ENCODE data around the gene FFAR1.
A peak's percentile ranks its signal among the peaks of the same experiment; 100 is the strongest.

Gene FFAR1

GRCh38 chr19:35321291-35321690 lies 26.4 kb upstream of the FFAR1 start:
- no peaks in the 10 kb centered on the region for H3K79me1 ChIP-seq (ENCODE audit: low read length)
- no peak overlapping the region for H2BK5ac ChIP-seq (ENCODE audit: low read length)
- no peak overlapping the region for H3K27ac ChIP-seq (ENCODE audit: low read depth, low read length)
- H2BK120ac ChIP-seq (ENCODE audit: low read depth, low read length): no peak overlapping the region
- no peak overlapping the region for H3K4me3 ChIP-seq (ENCODE audit: low read length)
- no peak overlapping the region for H4K5ac ChIP-seq (ENCODE audit: low read length)
- H3K36me3 ChIP-seq (ENCODE audit: control insufficient read depth, insufficient read depth, low read length): no peaks in the 10 kb centered on the region
- no peak overlapping the region for H4K8ac ChIP-seq (ENCODE audit: low read depth, low read length)
- no peaks in the 10 kb centered on the region for H3K4me1 ChIP-seq (ENCODE audit: control insufficient read depth, low read depth, low read length)
- H3K4ac ChIP-seq (ENCODE audit: low read depth, low read length): no peak overlapping the region
- H3K79me2 ChIP-seq (ENCODE audit: control insufficient read depth, insufficient read depth, low read length): no peaks in the 10 kb centered on the region
- H3K9ac ChIP-seq (ENCODE audit: low read length): no peak overlapping the region
- no peak for DNase-seq
- no CpG with 5 or more reads among the region's 2 CpGs for WGBS (ENCODE audit: extremely low coverage, insufficient coverage, low lambda C conversion rate)
- no peak overlapping the region for H3K18ac ChIP-seq (ENCODE audit: low read length)
- no peaks in the 10 kb centered on the region for H3K27me3 ChIP-seq (ENCODE audit: insufficient read depth, low read length, poor library complexity)
- no peak overlapping the region for H2AK5ac ChIP-seq (ENCODE audit: low read length)
- H2BK15ac ChIP-seq (replicated peaks; ENCODE audit: low read depth): no peak overlapping the region
- no peak overlapping the region for H3K56ac ChIP-seq (ENCODE audit: low read length)
- H3K4me2 ChIP-seq (ENCODE audit: low read length): no peak overlapping the region
- no peak overlapping the region for H3K23ac ChIP-seq (ENCODE audit: low read length)

GRCh38 chr19:35322014-35322413 lies 25.7 kb upstream of the FFAR1 start:
- Histone ChIP-seq H3K27ac (ENCODE audit: low read depth, low read length) (no peak overlapping the region), H3K18ac (ENCODE audit: low read length) (no peak overlapping the region), H2BK120ac (ENCODE audit: low read depth, low read length) (no peak overlapping the region), H3K23ac (ENCODE audit: low read length) (no peak overlapping the region), H3K4me3 (ENCODE audit: low read length) (no peak overlapping the region), H3K9ac (ENCODE audit: low read length) (no peak overlapping the region), H4K8ac (ENCODE audit: low read depth, low read length) (no peak overlapping the region), H4K5ac (ENCODE audit: low read length) (no peak overlapping the region), H3K27me3 (ENCODE audit: insufficient read depth, low read length, poor library complexity) (no peaks in the 10 kb centered on the region), H3K36me3 (ENCODE audit: control insufficient read depth, insufficient read depth, low read length) (no peaks in the 10 kb centered on the region), H2BK5ac (ENCODE audit: low read length) (no peak overlapping the region), H3K4ac (ENCODE audit: low read depth, low read length) (no peak overlapping the region), H2AK5ac (ENCODE audit: low read length) (no peak overlapping the region), H3K4me2 (ENCODE audit: low read length) (no peak overlapping the region), H3K56ac (ENCODE audit: low read length) (no peak overlapping the region), H3K79me2 (ENCODE audit: control insufficient read depth, insufficient read depth, low read length) (no peaks in the 10 kb centered on the region), H3K79me1 (ENCODE audit: low read length) (no peaks in the 10 kb centered on the region), H3K4me1 (ENCODE audit: control insufficient read depth, low read depth, low read length) (no peaks in the 10 kb centered on the region), H2BK15ac (replicated peaks; ENCODE audit: low read depth) (no peak overlapping the region)
- DNase-seq: no peak
- no CpG with 5 or more reads among the region's 9 CpGs for WGBS (ENCODE audit: extremely low coverage, insufficient coverage, low lambda C conversion rate)

- Histone ChIP-seq H2BK15ac (replicated peaks; ENCODE audit: low read depth) (no peak overlapping the region), H4K8ac (ENCODE audit: low read depth, low read length) (no peak overlapping the region), H3K4me1 (ENCODE audit: control insufficient read depth, low read depth, low read length) (no peaks in the 10 kb centered on the region), H3K79me2 (ENCODE audit: control insufficient read depth, insufficient read depth, low read length) (no peaks in the 10 kb centered on the region), H3K4me3 (ENCODE audit: low read length) (no peak overlapping the region), H2BK120ac (ENCODE audit: low read depth, low read length) (no peak overlapping the region), H3K27me3 (ENCODE audit: insufficient read depth, low read length, poor library complexity) (no peaks in the 10 kb centered on the region), H3K36me3 (ENCODE audit: control insufficient read depth, insufficient read depth, low read length) (no peaks in the 10 kb centered on the region), H3K9ac (ENCODE audit: low read length) (no peak overlapping the region), H3K4me2 (ENCODE audit: low read length) (no peak overlapping the region), H3K23ac (ENCODE audit: low read length) (no peak overlapping the region), H4K5ac (ENCODE audit: low read length) (no peak overlapping the region), H3K56ac (ENCODE audit: low read length) (no peak overlapping the region), H3K27ac (ENCODE audit: low read depth, low read length) (no peak overlapping the region), H3K79me1 (ENCODE audit: low read length) (no peaks in the 10 kb centered on the region), H2BK5ac (ENCODE audit: low read length) (no peak overlapping the region), H2AK5ac (ENCODE audit: low read length) (no peak overlapping the region), H3K4ac (ENCODE audit: low read depth, low read length) (no peak overlapping the region), H3K18ac (ENCODE audit: low read length) (no peak overlapping the region)
- peak; percentile 58 for DNase-seq
- no CpG with 5 or more reads among the region's 4 CpGs for WGBS (ENCODE audit: extremely low coverage, insufficient coverage, low lambda C conversion rate)
These were observed 20.1 kb upstream of the FFAR1 start for GRCh38 chr19:35327642-35328041.

GRCh38 chr19:35328851-35329285 lies 18.8 kb upstream of the FFAR1 start, which contains the start of gene CD22:
TSS of gene CD22 (plus strand) at chr19:35329187. CDS start at chr19:35332041, 2,854 bp downstream.
- Histone ChIP-seq H3K4ac (ENCODE audit: low read depth, low read length) (no peak within 1 kb of the TSS), H4K8ac (ENCODE audit: low read depth, low read length) (no peak within 1 kb of the TSS), H3K79me2 (ENCODE audit: control insufficient read depth, insufficient read depth, low read length) (no peaks in the 10 kb centered on the region), H3K4me2 (ENCODE audit: low read length) (no peak within 1 kb of the TSS), H3K27me3 (ENCODE audit: insufficient read depth, low read length, poor library complexity) (no peaks in the 10 kb centered on the region), H3K36me3 (ENCODE audit: control insufficient read depth, insufficient read depth, low read length) (no peaks in the 10 kb centered on the region), H3K9ac (ENCODE audit: low read length) (no peak within 1 kb of the TSS), H3K4me3 (ENCODE audit: low read length) (no peak within 1 kb of the TSS), H3K18ac (ENCODE audit: low read length) (no peak within 1 kb of the TSS), H3K23ac (ENCODE audit: low read length) (no peak within 1 kb of the TSS), H3K79me1 (ENCODE audit: low read length) (no peaks in the 10 kb centered on the region), H2BK5ac (ENCODE audit: low read length) (no peak within 1 kb of the TSS), H3K27ac (ENCODE audit: low read depth, low read length) (no peak within 1 kb of the TSS), H4K5ac (ENCODE audit: low read length) (no peak within 1 kb of the TSS), H2BK120ac (ENCODE audit: low read depth, low read length) (no peak within 1 kb of the TSS), H2AK5ac (ENCODE audit: low read length) (no peak within 1 kb of the TSS), H2BK15ac (replicated peaks; ENCODE audit: low read depth) (no peak within 1 kb of the TSS), H3K56ac (ENCODE audit: low read length) (no peak within 1 kb of the TSS), H3K4me1 (ENCODE audit: control insufficient read depth, low read depth, low read length) (no peaks in the 10 kb centered on the region)
- WGBS (ENCODE audit: extremely low coverage, insufficient coverage, low lambda C conversion rate): no CpG with 5 or more reads among the region's 12 CpGs
- DNase-seq: no peak

- H4K5ac ChIP-seq (ENCODE audit: low read length): no peak overlapping the region
- no peak for DNase-seq
These were observed 18.4 kb upstream of the FFAR1 start for GRCh38 chr19:35329323-35329722.

GRCh38 chr19:35330475-35330874 lies 17.2 kb upstream of the FFAR1 start:
- Histone ChIP-seq H3K27me3 (ENCODE audit: insufficient read depth, low read length, poor library complexity) (no peaks in the 10 kb centered on the region), H4K5ac (ENCODE audit: low read length) (no peak overlapping the region), H3K18ac (ENCODE audit: low read length) (no peak overlapping the region), H2AK5ac (ENCODE audit: low read length) (no peak overlapping the region), H3K4ac (ENCODE audit: low read depth, low read length) (no peak overlapping the region), H3K56ac (ENCODE audit: low read length) (no peak overlapping the region), H3K36me3 (ENCODE audit: control insufficient read depth, insufficient read depth, low read length) (no peaks in the 10 kb centered on the region), H3K79me2 (ENCODE audit: control insufficient read depth, insufficient read depth, low read length) (no peaks in the 10 kb centered on the region), H3K9ac (ENCODE audit: low read length) (no peak overlapping the region), H3K4me2 (ENCODE audit: low read length) (no peak overlapping the region), H2BK15ac (replicated peaks; ENCODE audit: low read depth) (no peak overlapping the region), H3K4me1 (ENCODE audit: control insufficient read depth, low read depth, low read length) (no peaks in the 10 kb centered on the region), H2BK120ac (ENCODE audit: low read depth, low read length) (no peak overlapping the region), H3K23ac (ENCODE audit: low read length) (no peak overlapping the region), H3K4me3 (ENCODE audit: low read length) (no peak overlapping the region), H3K27ac (ENCODE audit: low read depth, low read length) (no peak overlapping the region), H2BK5ac (ENCODE audit: low read length) (no peak overlapping the region), H3K79me1 (ENCODE audit: low read length) (no peaks in the 10 kb centered on the region), H4K8ac (ENCODE audit: low read depth, low read length) (no peak overlapping the region)
- WGBS (ENCODE audit: extremely low coverage, insufficient coverage, low lambda C conversion rate): no CpG with 5 or more reads among the region's 7 CpGs
- no peak for DNase-seq

More at GRCh38 chr19:35329323-35329722, 18.4 kb upstream of the FFAR1 start:
- Histone ChIP-seq H3K9ac (ENCODE audit: low read length) (no peak overlapping the region), H3K4me2 (ENCODE audit: low read length) (no peak overlapping the region), H3K4ac (ENCODE audit: low read depth, low read length) (no peak overlapping the region), H3K4me3 (ENCODE audit: low read length) (no peak overlapping the region), H3K79me2 (ENCODE audit: control insufficient read depth, insufficient read depth, low read length) (no peaks in the 10 kb centered on the region), H2BK120ac (ENCODE audit: low read depth, low read length) (no peak overlapping the region), H2AK5ac (ENCODE audit: low read length) (no peak overlapping the region), H3K23ac (ENCODE audit: low read length) (no peak overlapping the region), H3K36me3 (ENCODE audit: control insufficient read depth, insufficient read depth, low read length) (no peaks in the 10 kb centered on the region), H3K27ac (ENCODE audit: low read depth, low read length) (no peak overlapping the region), H3K4me1 (ENCODE audit: control insufficient read depth, low read depth, low read length) (no peaks in the 10 kb centered on the region), H3K18ac (ENCODE audit: low read length) (no peak overlapping the region), H4K8ac (ENCODE audit: low read depth, low read length) (no peak overlapping the region), H3K56ac (ENCODE audit: low read length) (no peak overlapping the region), H2BK15ac (replicated peaks; ENCODE audit: low read depth) (no peak overlapping the region), H2BK5ac (ENCODE audit: low read length) (no peak overlapping the region), H3K79me1 (ENCODE audit: low read length) (no peaks in the 10 kb centered on the region), H3K27me3 (ENCODE audit: insufficient read depth, low read length, poor library complexity) (no peaks in the 10 kb centered on the region)
- no CpG with 5 or more reads among the region's 4 CpGs for WGBS (ENCODE audit: extremely low coverage, insufficient coverage, low lambda C conversion rate)

Measured in mesendoderm (in vitro differentiated cells).